Stimulated activated CD8-positive, alpha-beta memory T cell treated with anti-CD3 and anti-CD28 coated beads, Interleukin-4, amount 100 ng/mL, for 24 hours (primary cell): ENCODE results near the gene NDC1.
"Not testable (repeated sequence)": the region's sequence is repeated elsewhere in the genome, so short reads cannot be mapped to it uniquely, and the experiment has no call there.

ENCODE experiments used
- DNase-seq: peaks from one replicate; pipeline ENCODE4 v3.0.0-alpha.2; 2020; ENCODE audit warnings: low read depth

Gene NDC1

GRCh38 chr1:53837924-53838653, at the start of gene NDC1:
NDC1 (minus strand) TSS chr1:53838296; CDS start chr1:53838261, 35 bp downstream.
- peak; percentile 79 for DNase-seq

- not testable (repeated sequence) for DNase-seq
Observed at GRCh38 chr1:53883600-53883999, 45.5 kb upstream of the NDC1 start.

GRCh38 chr1:53881853-53882252, 43.8 kb upstream of the NDC1 start:
- not testable (repeated sequence) for DNase-seq

- no peak for DNase-seq
Observed at GRCh38 chr1:53878492-53879105, 40.5 kb upstream of the NDC1 start.

- not testable (repeated sequence) for DNase-seq
Observed at GRCh38 chr1:53875150-53875549, 37.1 kb upstream of the NDC1 start.

- DNase-seq: no peak
Observed at GRCh38 chr1:53871773-53872484, 33.8 kb upstream of the NDC1 start.

GRCh38 chr1:53871221-53871620, 33.1 kb upstream of the NDC1 start:
- no peak for DNase-seq

GRCh38 chr1:53869454-53870117, 31.5 kb upstream of the NDC1 start:
- DNase-seq: no peak

- DNase-seq: no peak
Observed at GRCh38 chr1:53868565-53868964, 30.5 kb upstream of the NDC1 start.

- DNase-seq: no peak
Observed at GRCh38 chr1:53862507-53862906, 24.4 kb upstream of the NDC1 start.

GRCh38 chr1:53860967-53861411, 22.9 kb upstream of the NDC1 start:
- DNase-seq: no peak

GRCh38 chr1:53851571-53852285, 13.6 kb upstream of the NDC1 start:
- no peak for DNase-seq

GRCh38 chr1:53850082-53850673, 12.1 kb upstream of the NDC1 start:
- DNase-seq: no peak

GRCh38 chr1:53847980-53848379, 9.9 kb upstream of the NDC1 start:
- no peak for DNase-seq

- DNase-seq: no peak
Observed at GRCh38 chr1:53842347-53842746, 4.3 kb upstream of the NDC1 start.

GRCh38 chr1:53838654-53838974, 518 bp upstream of the NDC1 start:
- no peak for DNase-seq

GRCh38 chr1:53837646-53837923, 511 bp downstream of the NDC1 start:
- no peak for DNase-seq

- DNase-seq: no peak
Observed at GRCh38 chr1:53835491-53835890, 2.6 kb downstream of the NDC1 start.

GRCh38 chr1:53834776-53835175, 3.3 kb downstream of the NDC1 start:
- no peak for DNase-seq

GRCh38 chr1:53833393-53833792, 4.7 kb downstream of the NDC1 start:
- DNase-seq: no peak

- DNase-seq: no peak
Observed at GRCh38 chr1:53826367-53826766, 11.7 kb downstream of the NDC1 start.

GRCh38 chr1:53825306-53825705, 12.8 kb downstream of the NDC1 start:
- DNase-seq: no peak
